Measurements from ENCODE around the gene ECE2.
"Not testable (repeated sequence)": the region's sequence is repeated elsewhere in the genome, so short reads cannot be mapped to it uniquely, and the experiment has no call there.

The ECE2 gene

GRCh38 chr3:184261854-184262763 is 13.7 kb upstream of the ECE2 start:
- Histone ChIP-seq H4K20me1 (ENCODE audit: control insufficient read depth, insufficient read depth, low read depth, low read length) (no peaks in the 10 kb centered on the region), H3K9me3 (ENCODE audit: control insufficient read depth, insufficient read depth, low read length) (peaks cover under 1% of the 10 kb centered on the region; the same call in 1 of the 2 replicates), H3K9me2 (replicated peaks; ENCODE audit: control insufficient read depth, low read length) (no peaks in the 10 kb centered on the region), H3K4me3 (ENCODE audit: low read length) (peak overlapping the region; percentile 72), H3K27ac (ENCODE audit: low read depth, low read length) (no peak overlapping the region), H3F3A (ENCODE audit: control insufficient read depth, insufficient read depth) (no peaks in the 10 kb centered on the region; the same call in 1 of the 2 replicates), H3K4me1 (ENCODE audit: control insufficient read depth, low read length) (peaks cover 14% of the 10 kb centered on the region; the same call in 1 of the 2 replicates), H3K36me3 (ENCODE audit: control insufficient read depth, low read length) (no peaks in the 10 kb centered on the region), H3K79me2 (ENCODE audit: control insufficient read depth, low read length) (no peaks in the 10 kb centered on the region), H3K4me2 (ENCODE audit: low read length) (peak overlapping the region; percentile 69), H3K27me3 (ENCODE audit: control insufficient read depth, low read length) (peaks cover 28% of the 10 kb centered on the region)
- TF ChIP-seq CTCF (IDR thresholded peaks at IDR 0.05; ENCODE audit: low read depth, low read length, poor library complexity, severe bottlenecking) (no peak), EZH2phosphoT487 (IDR thresholded peaks at IDR 0.05; ENCODE audit: borderline replicate concordance, low read length) (no peak)

- Histone ChIP-seq H3K4me2 (ENCODE audit: low read length) (no peak overlapping the region), H3K27me3 (ENCODE audit: control insufficient read depth, low read length) (peaks cover 28% of the 10 kb centered on the region), H3F3A (ENCODE audit: control insufficient read depth, insufficient read depth) (no peaks in the 10 kb centered on the region; the same call in 1 of the 2 replicates), H3K4me1 (ENCODE audit: control insufficient read depth, low read length) (peaks cover 14% of the 10 kb centered on the region; the same call in 1 of the 2 replicates), H4K20me1 (ENCODE audit: control insufficient read depth, insufficient read depth, low read depth, low read length) (no peaks in the 10 kb centered on the region), H3K9me3 (ENCODE audit: control insufficient read depth, insufficient read depth, low read length) (peaks cover 5% of the 10 kb centered on the region; the same call in 1 of the 2 replicates), H3K27ac (ENCODE audit: low read depth, low read length) (no peak overlapping the region), H3K9me2 (replicated peaks; ENCODE audit: control insufficient read depth, low read length) (no peaks in the 10 kb centered on the region), H3K79me2 (ENCODE audit: control insufficient read depth, low read length) (no peaks in the 10 kb centered on the region), H3K4me3 (ENCODE audit: low read length) (no peak overlapping the region), H3K36me3 (ENCODE audit: control insufficient read depth, low read length) (no peaks in the 10 kb centered on the region)
- TF ChIP-seq CTCF (IDR thresholded peaks at IDR 0.05; ENCODE audit: low read depth, low read length, poor library complexity, severe bottlenecking) (no peak), EZH2phosphoT487 (IDR thresholded peaks at IDR 0.05; ENCODE audit: borderline replicate concordance, low read length) (no peak)
These were observed 13.1 kb upstream of the ECE2 start for GRCh38 chr3:184262764-184263179.

GRCh38 chr3:184267249-184267648 is 8.6 kb upstream of the ECE2 start:
- H3K9me3 ChIP-seq (ENCODE audit: control insufficient read depth, insufficient read depth, low read length); H4K20me1 ChIP-seq (ENCODE audit: control insufficient read depth, insufficient read depth, low read depth, low read length); H3K27me3 ChIP-seq (ENCODE audit: control insufficient read depth, low read length); H3K79me2 ChIP-seq (ENCODE audit: control insufficient read depth, low read length); H3F3A ChIP-seq (ENCODE audit: control insufficient read depth, insufficient read depth); H3K36me3 ChIP-seq (ENCODE audit: control insufficient read depth, low read length); H3K9me2 ChIP-seq (replicated peaks; ENCODE audit: control insufficient read depth, low read length); H3K4me3 ChIP-seq (ENCODE audit: low read length); H3K4me1 ChIP-seq (ENCODE audit: control insufficient read depth, low read length); H3K27ac ChIP-seq (ENCODE audit: low read depth, low read length); H3K4me2 ChIP-seq (ENCODE audit: low read length): not testable (repeated sequence)

- Histone ChIP-seq H3K4me1 (ENCODE audit: control insufficient read depth, low read length) (no peaks in the 10 kb centered on the region), H3K4me3 (ENCODE audit: low read length) (no peak overlapping the region), H3K4me2 (ENCODE audit: low read length) (no peak overlapping the region), H3K27me3 (ENCODE audit: control insufficient read depth, low read length) (peaks cover 14% of the 10 kb centered on the region), H3K9me3 (ENCODE audit: control insufficient read depth, insufficient read depth, low read length) (peaks cover 2% of the 10 kb centered on the region; the same call in 1 of the 2 replicates), H3K9me2 (replicated peaks; ENCODE audit: control insufficient read depth, low read length) (no peaks in the 10 kb centered on the region), H3K27ac (ENCODE audit: low read depth, low read length) (no peak overlapping the region), H3K79me2 (ENCODE audit: control insufficient read depth, low read length) (no peaks in the 10 kb centered on the region), H3K36me3 (ENCODE audit: control insufficient read depth, low read length) (no peaks in the 10 kb centered on the region), H3F3A (ENCODE audit: control insufficient read depth, insufficient read depth) (no peaks in the 10 kb centered on the region), H4K20me1 (ENCODE audit: control insufficient read depth, insufficient read depth, low read depth, low read length) (no peaks in the 10 kb centered on the region)
- TF ChIP-seq EZH2phosphoT487 (IDR thresholded peaks at IDR 0.05; ENCODE audit: borderline replicate concordance, low read length) (no peak), CTCF (IDR thresholded peaks at IDR 0.05; ENCODE audit: low read depth, low read length, poor library complexity, severe bottlenecking) (no peak)
These were observed 3.6 kb upstream of the ECE2 start for GRCh38 chr3:184272269-184272668.

Measured in DOHH2 (cell line).